Astrocyte (in vitro differentiated cells and primary cell): ENCODE measurements around the gene MATCAP1.

Experiments used
- EZH2 ChIP-seq: IDR thresholded peaks from 2 replicates; pipeline ENCODE4 v1.6.1; 2012; ENCODE audit warnings: mild to moderate bottlenecking, low read length, inconsistent platforms; ENCODE audit not compliant: insufficient read depth
- TF ChIP-seq, protein P1 (sequence below): IDR thresholded peaks from 2 replicates; pipeline ENCODE4 v1.5.1; 2011; ENCODE audit warnings: low read depth, mild to moderate bottlenecking, inconsistent platforms, low read length, moderate library complexity; ENCODE audit not compliant: insufficient read depth

GRCh38 chr16:67157892-67158635, 25.7 kb downstream of the MATCAP1 start:
- TF ChIP-seq, protein P1, sequence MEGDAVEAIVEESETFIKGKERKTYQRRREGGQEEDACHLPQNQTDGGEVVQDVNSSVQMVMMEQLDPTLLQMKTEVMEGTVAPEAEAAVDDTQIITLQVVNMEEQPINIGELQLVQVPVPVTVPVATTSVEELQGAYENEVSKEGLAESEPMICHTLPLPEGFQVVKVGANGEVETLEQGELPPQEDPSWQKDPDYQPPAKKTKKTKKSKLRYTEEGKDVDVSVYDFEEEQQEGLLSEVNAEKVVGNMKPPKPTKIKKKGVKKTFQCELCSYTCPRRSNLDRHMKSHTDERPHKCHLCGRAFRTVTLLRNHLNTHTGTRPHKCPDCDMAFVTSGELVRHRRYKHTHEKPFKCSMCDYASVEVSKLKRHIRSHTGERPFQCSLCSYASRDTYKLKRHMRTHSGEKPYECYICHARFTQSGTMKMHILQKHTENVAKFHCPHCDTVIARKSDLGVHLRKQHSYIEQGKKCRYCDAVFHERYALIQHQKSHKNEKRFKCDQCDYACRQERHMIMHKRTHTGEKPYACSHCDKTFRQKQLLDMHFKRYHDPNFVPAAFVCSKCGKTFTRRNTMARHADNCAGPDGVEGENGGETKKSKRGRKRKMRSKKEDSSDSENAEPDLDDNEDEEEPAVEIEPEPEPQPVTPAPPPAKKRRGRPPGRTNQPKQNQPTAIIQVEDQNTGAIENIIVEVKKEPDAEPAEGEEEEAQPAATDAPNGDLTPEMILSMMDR, result no peak
- no peak for TF ChIP-seq EZH2
